ENCODE results near the gene SELENOH.

Gene SELENOH

DNA sequence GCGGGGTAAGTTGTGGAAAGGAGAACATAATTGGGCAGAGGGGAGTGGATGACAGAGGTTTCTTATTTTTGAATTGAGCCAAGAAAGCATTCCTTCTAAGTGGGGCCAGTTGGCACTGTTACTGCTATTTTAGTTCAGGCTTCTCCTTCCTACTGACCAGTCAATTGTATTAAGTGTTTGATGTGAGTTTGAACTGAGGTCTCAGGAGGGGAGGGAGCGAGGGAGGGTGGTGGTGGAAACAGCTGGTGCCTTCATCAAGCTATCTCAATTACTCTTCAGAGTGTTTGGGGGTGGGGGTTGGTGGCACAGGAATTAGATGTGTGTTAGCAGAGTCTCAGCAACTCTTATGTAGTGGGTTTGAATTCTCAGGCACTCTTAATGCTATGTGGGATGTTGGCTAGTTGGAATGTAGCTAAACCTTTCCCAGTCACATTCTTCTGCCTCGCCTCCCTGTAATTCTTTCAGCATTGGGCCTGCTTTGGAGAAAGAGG lies 34.8 kb downstream of the SELENOH start:
- Histone ChIP-seq H3K36me3 (replicated peaks; ENCODE audit: insufficient read depth, low read length) (no peaks in the 10 kb centered on the region), H3K4me3 (ENCODE audit: low read length) (no peak overlapping the region), H3K79me2 (ENCODE audit: low read length) (no peaks in the 10 kb centered on the region), H3K27me3 (replicated peaks; ENCODE audit: insufficient read depth, low read length) (no peaks in the 10 kb centered on the region), H3K4me1 (ENCODE audit: low read length) (no peaks in the 10 kb centered on the region), H3K27ac (ENCODE audit: low read length) (no peak overlapping the region), H3F3A (ENCODE audit: insufficient read depth, low read length) (no peaks in the 10 kb centered on the region), H4K20me1 (ENCODE audit: insufficient read depth, low read length) (no peaks in the 10 kb centered on the region), H3K9me3 (replicated peaks; ENCODE audit: insufficient read depth, low read length) (no peaks in the 10 kb centered on the region), H2AFZ (ENCODE audit: low read length) (no peak overlapping the region), H3K4me2 (ENCODE audit: low read depth, low read length) (no peak overlapping the region), H3K9me2 (replicated peaks; ENCODE audit: insufficient read depth, low read length) (no peaks in the 10 kb centered on the region), H3K9ac (ENCODE audit: low read length) (no peak overlapping the region)
- DNase-seq = no peak
- TF ChIP-seq, protein P1, sequence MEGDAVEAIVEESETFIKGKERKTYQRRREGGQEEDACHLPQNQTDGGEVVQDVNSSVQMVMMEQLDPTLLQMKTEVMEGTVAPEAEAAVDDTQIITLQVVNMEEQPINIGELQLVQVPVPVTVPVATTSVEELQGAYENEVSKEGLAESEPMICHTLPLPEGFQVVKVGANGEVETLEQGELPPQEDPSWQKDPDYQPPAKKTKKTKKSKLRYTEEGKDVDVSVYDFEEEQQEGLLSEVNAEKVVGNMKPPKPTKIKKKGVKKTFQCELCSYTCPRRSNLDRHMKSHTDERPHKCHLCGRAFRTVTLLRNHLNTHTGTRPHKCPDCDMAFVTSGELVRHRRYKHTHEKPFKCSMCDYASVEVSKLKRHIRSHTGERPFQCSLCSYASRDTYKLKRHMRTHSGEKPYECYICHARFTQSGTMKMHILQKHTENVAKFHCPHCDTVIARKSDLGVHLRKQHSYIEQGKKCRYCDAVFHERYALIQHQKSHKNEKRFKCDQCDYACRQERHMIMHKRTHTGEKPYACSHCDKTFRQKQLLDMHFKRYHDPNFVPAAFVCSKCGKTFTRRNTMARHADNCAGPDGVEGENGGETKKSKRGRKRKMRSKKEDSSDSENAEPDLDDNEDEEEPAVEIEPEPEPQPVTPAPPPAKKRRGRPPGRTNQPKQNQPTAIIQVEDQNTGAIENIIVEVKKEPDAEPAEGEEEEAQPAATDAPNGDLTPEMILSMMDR (IDR thresholded peaks at IDR 0.05; ENCODE audit: low read length) = no peak

DNA sequence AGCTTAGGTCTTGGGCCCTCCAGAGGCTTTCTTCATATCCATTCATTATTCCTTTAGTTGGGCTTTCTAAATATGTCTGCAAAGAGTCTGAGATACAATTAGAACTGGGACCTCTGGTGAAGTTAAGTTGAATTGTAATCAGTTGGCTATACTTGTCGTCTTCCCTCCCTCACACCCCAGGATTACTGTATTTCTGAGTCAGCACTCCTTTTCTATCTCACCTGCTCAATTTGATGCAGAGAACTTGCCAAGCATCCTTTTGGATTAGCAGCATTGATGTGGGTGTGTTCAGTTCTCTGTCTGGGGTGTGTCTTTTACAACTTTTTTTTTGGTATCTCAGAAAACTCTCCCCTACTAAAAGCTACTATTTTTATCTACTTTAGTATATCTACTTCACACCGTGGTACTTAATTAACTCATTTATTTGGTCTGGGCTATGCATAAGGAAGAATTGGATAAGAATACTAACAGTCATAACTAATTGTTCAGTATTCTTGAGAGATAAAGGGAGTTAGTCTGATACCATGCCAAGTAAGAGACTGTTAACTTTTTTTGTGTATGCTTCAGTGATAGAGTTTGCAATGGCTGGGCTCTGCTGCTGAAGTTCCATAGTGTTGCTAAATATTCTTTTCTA lies 35.4 kb downstream of the SELENOH start:
- no peaks in the 10 kb centered on the region for H3K36me3 ChIP-seq (replicated peaks; ENCODE audit: insufficient read depth, low read length)
- no peaks in the 10 kb centered on the region for H3K79me2 ChIP-seq (ENCODE audit: low read length)
- no peak overlapping the region for H3K4me2 ChIP-seq (ENCODE audit: low read depth, low read length)
- no peaks in the 10 kb centered on the region for H3K4me1 ChIP-seq (ENCODE audit: low read length)
- H4K20me1 ChIP-seq (ENCODE audit: insufficient read depth, low read length) = no peaks in the 10 kb centered on the region
- H3K9ac ChIP-seq (ENCODE audit: low read length) = no peak overlapping the region
- H3K4me3 ChIP-seq (ENCODE audit: low read length) = no peak overlapping the region
- no peaks in the 10 kb centered on the region for H3K9me3 ChIP-seq (replicated peaks; ENCODE audit: insufficient read depth, low read length)
- H3K9me2 ChIP-seq (replicated peaks; ENCODE audit: insufficient read depth, low read length) = no peaks in the 10 kb centered on the region
- H3K27me3 ChIP-seq (replicated peaks; ENCODE audit: insufficient read depth, low read length) = no peaks in the 10 kb centered on the region
- no peak overlapping the region for H2AFZ ChIP-seq (ENCODE audit: low read length)
- H3K27ac ChIP-seq (ENCODE audit: low read length) = no peak overlapping the region
- no peak for DNase-seq
- TF ChIP-seq, protein P1 (IDR thresholded peaks at IDR 0.05; ENCODE audit: low read length) = no peak
- no peak for TF ChIP-seq EZH2 (optimal IDR thresholded peaks at IDR 0.05; ENCODE audit: low read depth, low read length)
- TF ChIP-seq EZH2phosphoT487 (IDR thresholded peaks at IDR 0.05; ENCODE audit: low read length) = no peak
- H3F3A ChIP-seq (ENCODE audit: insufficient read depth, low read length) = no peaks in the 10 kb centered on the region

DNA sequence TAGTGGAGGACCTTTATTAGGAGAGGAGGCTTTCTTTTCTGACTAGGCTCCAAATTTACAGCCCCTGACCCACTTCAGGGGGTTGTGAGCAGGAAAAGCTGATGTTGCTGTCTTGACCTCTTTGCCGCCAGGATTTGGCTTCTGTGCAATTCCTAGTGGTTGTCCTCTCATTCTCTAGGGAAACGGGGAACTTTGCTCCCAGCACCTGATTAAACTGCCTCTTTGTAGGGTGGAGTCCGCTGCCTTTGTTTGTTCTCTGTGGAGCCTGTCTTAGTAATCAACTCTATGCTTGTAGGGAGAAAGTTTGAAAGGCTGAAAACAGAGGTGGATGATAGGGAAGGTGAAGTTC lies 36.7 kb downstream of the SELENOH start:
- DNase-seq = no peak
- Histone ChIP-seq H3K79me2 (ENCODE audit: low read length) (no peaks in the 10 kb centered on the region), H4K20me1 (ENCODE audit: insufficient read depth, low read length) (no peaks in the 10 kb centered on the region), H3K36me3 (replicated peaks; ENCODE audit: insufficient read depth, low read length) (no peaks in the 10 kb centered on the region), H3K27me3 (replicated peaks; ENCODE audit: insufficient read depth, low read length) (no peaks in the 10 kb centered on the region), H3K9me3 (replicated peaks; ENCODE audit: insufficient read depth, low read length) (no peaks in the 10 kb centered on the region), H3K9me2 (replicated peaks; ENCODE audit: insufficient read depth, low read length) (no peaks in the 10 kb centered on the region), H3F3A (ENCODE audit: insufficient read depth, low read length) (no peaks in the 10 kb centered on the region), H3K4me3 (ENCODE audit: low read length) (no peak overlapping the region), H3K9ac (ENCODE audit: low read length) (no peak overlapping the region), H2AFZ (ENCODE audit: low read length) (no peak overlapping the region), H3K27ac (ENCODE audit: low read length) (no peak overlapping the region), H3K4me2 (ENCODE audit: low read depth, low read length) (no peak overlapping the region), H3K4me1 (ENCODE audit: low read length) (no peaks in the 10 kb centered on the region)
- TF ChIP-seq EZH2phosphoT487 (IDR thresholded peaks at IDR 0.05; ENCODE audit: low read length) = no peak
- TF ChIP-seq EZH2 (optimal IDR thresholded peaks at IDR 0.05; ENCODE audit: low read depth, low read length) = no peak
- TF ChIP-seq, protein P1 (IDR thresholded peaks at IDR 0.05; ENCODE audit: low read length) = no peak
